OCI-LY1 (cell line): ENCODE measurements around the gene CHRM2.
A peak's percentile ranks its signal among the peaks of the same experiment; 100 is the strongest.

Experiments used
- H2AFZ ChIP-seq: fragments of 200-600 bp; sonication (generic), shearing (Covaris generic); 2 replicates; pipeline ENCODE4 v1.6.0; 2014; ENCODE audit warnings: antibody characterized with exemption, mild to moderate bottlenecking, low read length
- H3F3A ChIP-seq: fragments of 200-600 bp; sonication (generic), shearing (Covaris generic); 2 replicates; pipeline ENCODE4 v1.6.0; 2014; ENCODE audit warnings: mild to moderate bottlenecking, antibody characterized with exemption, low read length, moderate library complexity; ENCODE audit not compliant: insufficient read depth
- H3K27ac ChIP-seq: fragments of 200-600 bp; sonication (generic); 2 replicates; pipeline ENCODE4 v1.5.1; 2014; ENCODE audit warnings: low read length, mixed run types, mild to moderate bottlenecking, low read depth; ENCODE audit not compliant: poor library complexity, severe bottlenecking
- H3K27me3 ChIP-seq: fragments of 200-600 bp; sonication (generic); 2 replicates; pipeline ENCODE4 v1.6.0; 2014; ENCODE audit warnings: antibody characterized with exemption, mild to moderate bottlenecking, low read length, moderate library complexity; ENCODE audit not compliant: insufficient read depth
- H3K36me3 ChIP-seq: fragments of 200-600 bp; sonication (generic); 2 replicates; pipeline ENCODE4 v1.6.1; 2014; ENCODE audit warnings: mild to moderate bottlenecking, antibody characterized with exemption, low read length, moderate library complexity, mixed read lengths; ENCODE audit not compliant: insufficient read depth
- H3K4me1 ChIP-seq: fragments of 200-600 bp; sonication (generic); 2 replicates; pipeline ENCODE4 v1.5.1; 2014; ENCODE audit warnings: mild to moderate bottlenecking, low read length, moderate library complexity; ENCODE audit not compliant: insufficient read depth, severe bottlenecking
- H3K4me2 ChIP-seq: fragments of 200-600 bp; sonication (generic), shearing (Covaris generic); 2 replicates; pipeline ENCODE4 v1.6.1; 2014; ENCODE audit warnings: low read length
- H3K4me3 ChIP-seq: fragments of 200-600 bp; sonication (generic); 2 replicates; pipeline ENCODE4 v1.5.1; 2014; ENCODE audit warnings: low read length, low read depth, mild to moderate bottlenecking, mixed read lengths; ENCODE audit not compliant: poor library complexity, severe bottlenecking
- H3K79me2 ChIP-seq: fragments of 200-600 bp; shearing (Covaris generic); 2 replicates; pipeline ENCODE4 v1.6.1; 2016; ENCODE audit warnings: mixed run types, low read length, mixed read lengths; ENCODE audit not compliant: insufficient read depth
- H3K9ac ChIP-seq: fragments of 200-600 bp; sonication (generic), shearing (Covaris generic); 2 replicates; pipeline ENCODE4 v1.6.1; 2014; ENCODE audit warnings: mild to moderate bottlenecking, low read length, mixed read lengths
- H3K9me2 ChIP-seq: fragments of 200-600 bp; sonication (generic), shearing (Covaris generic); 2 replicates; pipeline ENCODE4 v1.6.1; 2014; ENCODE audit warnings: low read depth, mild to moderate bottlenecking, low read length, mixed read lengths
- H3K9me3 ChIP-seq: fragments of 200-600 bp; shearing (Covaris generic); 2 replicates; pipeline ENCODE4 v1.6.1; 2014; ENCODE audit warnings: low read length, mixed read lengths
- H4K20me1 ChIP-seq: fragments of 200-600 bp; sonication (generic), shearing (Covaris generic); 2 replicates; pipeline ENCODE4 v1.6.0; 2016; ENCODE audit warnings: mild to moderate bottlenecking, low read length; ENCODE audit not compliant: insufficient read depth
- EZH2 ChIP-seq: fragments of 200-600 bp; sonication (generic), shearing (Covaris generic); IDR thresholded peaks from 2 replicates; pipeline ENCODE4 v1.8.0; 2017; ENCODE audit warnings: borderline replicate concordance, mixed run types, mild to moderate bottlenecking, antibody characterized with exemption, low read length, moderate library complexity, mixed read lengths
- TF ChIP-seq, protein P1 (sequence below): fragments of 200-600 bp; sonication (generic), shearing (Covaris generic); IDR thresholded peaks from 2 replicates; pipeline ENCODE4 v1.5.1; 2017; ENCODE audit warnings: mild to moderate bottlenecking, antibody characterized with exemption, low read length, moderate library complexity, mixed read lengths

CHRM2 gene

DNA sequence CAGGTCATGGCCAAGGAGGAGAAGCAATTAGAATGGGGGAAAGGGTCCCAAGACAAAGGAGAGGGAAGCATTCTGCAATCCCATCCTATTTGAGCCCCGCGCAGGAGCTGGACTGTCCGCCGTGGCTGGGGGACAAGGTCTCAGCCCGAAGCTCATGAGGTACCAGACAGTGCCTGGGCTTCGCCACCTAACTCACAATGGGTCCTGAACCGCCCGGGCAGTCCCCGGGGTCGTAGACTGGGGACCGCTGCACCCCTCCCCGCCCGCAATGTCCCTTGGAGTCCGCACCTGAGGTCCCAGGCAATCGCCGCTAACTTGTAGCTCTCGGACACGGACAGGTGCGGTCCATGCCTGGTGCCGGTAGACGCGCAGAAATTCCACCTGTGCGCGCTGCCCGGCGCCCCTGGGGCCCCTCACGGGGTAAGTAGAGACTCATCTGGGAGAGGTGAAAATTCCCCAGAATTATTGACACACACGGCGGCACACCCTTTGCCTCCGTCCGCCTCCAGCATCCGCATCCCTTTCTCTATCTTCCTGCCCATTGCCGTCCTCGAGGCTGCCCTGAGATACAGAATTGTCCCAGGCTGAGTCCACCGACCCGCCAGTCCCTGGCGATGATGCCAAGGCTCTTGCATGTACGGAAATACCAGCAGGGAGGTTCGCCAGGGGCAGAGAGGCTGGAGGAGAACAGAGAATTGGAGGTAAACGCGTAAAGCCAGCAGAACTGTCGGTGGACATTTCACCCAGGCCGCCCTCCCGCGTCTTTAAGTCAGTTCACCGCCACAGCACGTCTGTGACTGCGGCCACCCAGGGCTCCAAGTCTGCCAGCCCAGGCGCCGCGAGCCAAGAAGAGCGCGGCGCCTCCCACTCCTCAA lies 1.8 kb downstream of the CHRM2 start:
- Histone ChIP-seq H3K9ac (no peak overlapping the region), H3K9me3 (no peaks in the 10 kb centered on the region), H3F3A (no peaks in the 10 kb centered on the region), H4K20me1 (no peaks in the 10 kb centered on the region), H3K27ac (no peak overlapping the region), H3K4me3 (no peak overlapping the region), H3K27me3 (no peaks in the 10 kb centered on the region), H2AFZ (no peak overlapping the region), H3K36me3 (no peaks in the 10 kb centered on the region), H3K4me2 (no peak overlapping the region), H3K9me2 (no peaks in the 10 kb centered on the region), H3K79me2 (no peaks in the 10 kb centered on the region), H3K4me1 (no peaks in the 10 kb centered on the region)
- TF ChIP-seq, protein P1, sequence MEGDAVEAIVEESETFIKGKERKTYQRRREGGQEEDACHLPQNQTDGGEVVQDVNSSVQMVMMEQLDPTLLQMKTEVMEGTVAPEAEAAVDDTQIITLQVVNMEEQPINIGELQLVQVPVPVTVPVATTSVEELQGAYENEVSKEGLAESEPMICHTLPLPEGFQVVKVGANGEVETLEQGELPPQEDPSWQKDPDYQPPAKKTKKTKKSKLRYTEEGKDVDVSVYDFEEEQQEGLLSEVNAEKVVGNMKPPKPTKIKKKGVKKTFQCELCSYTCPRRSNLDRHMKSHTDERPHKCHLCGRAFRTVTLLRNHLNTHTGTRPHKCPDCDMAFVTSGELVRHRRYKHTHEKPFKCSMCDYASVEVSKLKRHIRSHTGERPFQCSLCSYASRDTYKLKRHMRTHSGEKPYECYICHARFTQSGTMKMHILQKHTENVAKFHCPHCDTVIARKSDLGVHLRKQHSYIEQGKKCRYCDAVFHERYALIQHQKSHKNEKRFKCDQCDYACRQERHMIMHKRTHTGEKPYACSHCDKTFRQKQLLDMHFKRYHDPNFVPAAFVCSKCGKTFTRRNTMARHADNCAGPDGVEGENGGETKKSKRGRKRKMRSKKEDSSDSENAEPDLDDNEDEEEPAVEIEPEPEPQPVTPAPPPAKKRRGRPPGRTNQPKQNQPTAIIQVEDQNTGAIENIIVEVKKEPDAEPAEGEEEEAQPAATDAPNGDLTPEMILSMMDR: no peak
- TF ChIP-seq EZH2: no peak

DNA sequence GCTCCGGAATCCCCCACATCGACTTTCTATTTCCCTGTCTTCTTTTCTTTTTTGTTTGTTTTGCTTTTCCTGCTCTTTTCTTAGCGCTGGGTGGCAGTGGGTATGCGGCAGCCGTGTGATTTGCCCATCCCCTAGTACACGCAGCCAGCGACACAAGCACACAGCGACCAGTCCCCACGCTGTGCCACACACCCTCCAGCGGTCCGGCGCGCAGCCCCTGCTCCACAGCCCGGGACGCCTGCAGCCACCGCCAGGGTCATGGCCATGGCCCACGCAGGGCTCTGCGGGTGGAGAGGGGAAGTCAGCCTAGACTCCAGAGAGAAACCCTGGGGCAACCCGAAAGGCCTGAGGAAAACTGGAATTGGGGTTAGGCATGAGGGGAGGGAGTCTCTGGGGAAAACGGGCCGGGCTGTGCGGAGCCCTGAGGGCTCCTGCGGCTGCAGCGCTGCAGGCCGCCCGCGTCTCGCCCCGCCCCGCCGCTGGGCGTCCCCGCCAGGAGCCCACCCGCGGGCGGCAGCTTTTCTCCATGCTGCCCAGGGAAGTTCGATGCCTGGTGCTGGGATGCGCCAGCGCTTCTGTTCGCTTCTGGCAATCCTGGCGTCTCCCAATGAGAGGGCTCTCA lies 2.5 kb downstream of the CHRM2 start:
- H3K27ac ChIP-seq: no peak overlapping the region
- H3K4me2 ChIP-seq: no peak overlapping the region
- no peaks in the 10 kb centered on the region for H3K9me2 ChIP-seq
- H3K36me3 ChIP-seq: no peaks in the 10 kb centered on the region
- H3K9me3 ChIP-seq: no peaks in the 10 kb centered on the region
- no peak overlapping the region for H3K9ac ChIP-seq
- no peak overlapping the region for H3K4me3 ChIP-seq
- H3K4me1 ChIP-seq: no peaks in the 10 kb centered on the region
- no peaks in the 10 kb centered on the region for H4K20me1 ChIP-seq
- H3K27me3 ChIP-seq: no peaks in the 10 kb centered on the region
- H3F3A ChIP-seq: no peaks in the 10 kb centered on the region
- no peaks in the 10 kb centered on the region for H3K79me2 ChIP-seq
- no peak overlapping the region for H2AFZ ChIP-seq
- TF ChIP-seq, protein P1: no peak
- TF ChIP-seq EZH2: no peak

DNA sequence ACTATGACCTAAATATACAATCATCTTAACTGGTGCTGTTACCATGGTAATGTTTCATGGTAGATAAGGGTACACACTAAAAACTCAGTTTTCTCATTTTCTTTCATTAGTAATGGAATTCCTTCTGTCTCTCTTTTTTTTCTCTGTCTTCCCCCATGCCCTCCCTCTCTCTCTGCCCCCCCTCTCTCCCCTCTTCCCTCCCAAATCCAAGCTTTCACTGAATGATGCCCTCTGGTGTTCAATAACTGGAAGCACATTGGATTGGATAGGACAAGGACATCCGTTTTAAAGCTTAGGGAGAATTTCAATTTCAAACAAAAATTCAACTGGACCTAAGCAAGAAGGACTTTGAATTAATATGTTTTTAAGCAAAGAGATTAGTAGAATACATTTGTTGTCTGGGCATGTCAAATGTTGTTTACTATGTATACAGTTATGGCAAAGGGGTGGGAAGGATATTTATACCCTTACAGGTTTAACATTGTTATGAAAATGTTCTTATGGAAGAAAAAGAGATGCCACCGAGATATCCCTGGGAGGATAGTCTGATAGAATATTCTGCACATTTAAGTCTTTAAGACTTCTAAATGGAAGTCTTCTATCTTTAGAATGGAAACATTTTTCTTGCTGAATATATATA lies 6.1 kb downstream of the CHRM2 start:
- Histone ChIP-seq H3F3A (no peaks in the 10 kb centered on the region), H3K4me1 (no peaks in the 10 kb centered on the region), H3K9me3 (no peaks in the 10 kb centered on the region), H3K4me3 (no peak overlapping the region), H3K9me2 (no peaks in the 10 kb centered on the region), H3K36me3 (no peaks in the 10 kb centered on the region), H2AFZ (no peak overlapping the region), H3K27me3 (no peaks in the 10 kb centered on the region), H3K9ac (no peak overlapping the region), H3K27ac (no peak overlapping the region), H4K20me1 (no peaks in the 10 kb centered on the region), H3K79me2 (no peaks in the 10 kb centered on the region), H3K4me2 (no peak overlapping the region)
- TF ChIP-seq EZH2: no peak
- TF ChIP-seq, protein P1: peak; percentile 59
